MCF 10A (cell line): ENCODE results near the gene PNMA6E. TPM values are rescaled to one million over a fixed set of nuclear protein-coding genes. Genes with fewer than 3 reads are reported as not detected.
"Not testable (repeated sequence)": the region's sequence is repeated elsewhere in the genome, so short reads cannot be mapped to it uniquely, and the experiment has no call there.

Source experiments
- BruUV-seq: library from RNA; stranded (reverse); fragments of 400-500 nt; replicated peaks from 2 replicates; lab custom pipeline; 2021; lab: Mats Ljungman, UMichigan
- CTCF ChIA-PET: fragments of 300-600 bp; sonication (Branson Sonifier 250); formaldehyde crosslinking; extraction: SDS; loops from one replicate; lab custom pipeline; 2021; ENCODE audit warnings: antibody characterized with exemption, inconsistent platforms; lab: Yijun Ruan, JAX
- POLR2A ChIA-PET: fragments of 300-600, 350-650 bp; sonication (Branson Sonifier 250); formaldehyde crosslinking; extraction: SDS; loops from one replicate; lab custom pipeline; 2020; ENCODE audit warnings: antibody characterized with exemption, inconsistent platforms; lab: Yijun Ruan, JAX
- DNase-seq: peaks from one replicate; pipeline ENCODE4 v3.0.0-alpha.2; 2018; ENCODE audit not compliant: unreplicated experiment
- H3K27ac Mint-ChIP-seq: one replicate; pipeline ENCODE4 v1.8.0; 2022; ENCODE audit warnings: mild to moderate bottlenecking, low read depth, mixed read lengths; ENCODE audit not compliant: unreplicated experiment
- H3K27me3 Mint-ChIP-seq: one replicate; pipeline ENCODE4 v1.8.0; 2022; ENCODE audit warnings: mixed read lengths; ENCODE audit not compliant: insufficient read depth, unreplicated experiment
- H3K36me3 Mint-ChIP-seq: one replicate; pipeline ENCODE4 v1.8.0; 2022; ENCODE audit warnings: mild to moderate bottlenecking, moderate library complexity, mixed read lengths; ENCODE audit not compliant: insufficient read depth, unreplicated experiment
- H3K4me1 Mint-ChIP-seq: one replicate; pipeline ENCODE4 v1.8.0; 2022; ENCODE audit warnings: mixed read lengths; ENCODE audit not compliant: insufficient read depth, unreplicated experiment
- H3K4me3 Mint-ChIP-seq: one replicate; pipeline ENCODE4 v1.8.0; 2022; ENCODE audit warnings: mild to moderate bottlenecking, moderate library complexity, mixed read lengths; ENCODE audit not compliant: unreplicated experiment
- H3K9me3 Mint-ChIP-seq: one replicate; pipeline ENCODE4 v1.8.0; 2022; ENCODE audit warnings: mixed read lengths; ENCODE audit not compliant: unreplicated experiment
- intact Hi-C: fragments of 100-400 bp; cut with micrococcal nuclease; formaldehyde crosslinking; loops from 2 replicates; pipeline ENCODE4 v1.14.1; 2022
- total RNA-seq: library from RNA; stranded (reverse); gene quantifications from 2 replicates; pipeline ENCODE4 v1.2.3, GENCODE V29; 2022
- TF ChIP-seq, protein P1 (sequence below): fragments of 200-600 bp; IDR thresholded peaks from one replicate; pipeline ENCODE4 v1.8.0; 2022; ENCODE audit warnings: antibody characterized with exemption, mild to moderate bottlenecking; ENCODE audit not compliant: unreplicated experiment

PNMA6E gene
- total RNA-seq, 1 experiment from 2014 or later = not detected

DNA sequence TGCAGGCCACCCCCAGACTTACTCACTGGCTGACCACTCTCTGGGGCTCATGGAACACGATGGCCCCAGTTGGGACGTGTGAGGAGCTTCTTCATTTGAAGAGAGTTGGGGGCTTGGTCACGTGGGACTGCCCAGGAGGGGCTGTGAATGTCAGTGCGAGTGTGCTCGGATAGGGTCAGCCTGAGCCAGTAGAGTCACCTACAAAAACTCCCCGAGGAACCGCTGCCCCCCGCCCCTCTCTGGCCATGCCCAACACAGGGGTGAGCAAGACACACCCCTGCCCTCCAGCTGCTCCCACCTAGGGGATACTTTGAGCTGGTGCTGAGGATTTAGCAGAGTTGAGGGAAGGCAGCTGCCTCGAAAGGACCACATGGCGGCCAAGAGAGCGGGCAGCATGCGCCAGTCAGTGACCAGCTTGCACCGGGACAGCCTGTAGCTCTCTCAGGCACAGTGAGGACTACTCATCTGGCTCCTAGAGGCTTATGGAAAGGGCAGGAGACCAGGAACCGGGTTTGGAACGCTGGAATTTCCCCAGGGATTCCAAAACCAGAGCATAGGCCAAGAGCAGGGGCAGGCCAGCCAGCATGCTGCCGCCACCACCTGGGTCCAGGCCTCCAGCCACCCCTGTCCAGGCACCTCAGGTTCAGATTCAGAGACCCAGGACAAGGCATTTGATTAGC is 8.4 kb downstream of the PNMA6E start:
- CTCF ChIA-PET = interaction anchor here (0.6 to 1.3 kb wide), 2 partner anchors 20 to 91 kb away, joined by 3 read pairs; no protein-coding TSS in a partner anchor
- H3K4me3 Mint-ChIP-seq = no peak overlapping the region
- H3K27ac Mint-ChIP-seq = no peak overlapping the region
- no peak for DNase-seq
- POLR2A ChIA-PET = no interaction called here
- TF ChIP-seq, protein P1, sequence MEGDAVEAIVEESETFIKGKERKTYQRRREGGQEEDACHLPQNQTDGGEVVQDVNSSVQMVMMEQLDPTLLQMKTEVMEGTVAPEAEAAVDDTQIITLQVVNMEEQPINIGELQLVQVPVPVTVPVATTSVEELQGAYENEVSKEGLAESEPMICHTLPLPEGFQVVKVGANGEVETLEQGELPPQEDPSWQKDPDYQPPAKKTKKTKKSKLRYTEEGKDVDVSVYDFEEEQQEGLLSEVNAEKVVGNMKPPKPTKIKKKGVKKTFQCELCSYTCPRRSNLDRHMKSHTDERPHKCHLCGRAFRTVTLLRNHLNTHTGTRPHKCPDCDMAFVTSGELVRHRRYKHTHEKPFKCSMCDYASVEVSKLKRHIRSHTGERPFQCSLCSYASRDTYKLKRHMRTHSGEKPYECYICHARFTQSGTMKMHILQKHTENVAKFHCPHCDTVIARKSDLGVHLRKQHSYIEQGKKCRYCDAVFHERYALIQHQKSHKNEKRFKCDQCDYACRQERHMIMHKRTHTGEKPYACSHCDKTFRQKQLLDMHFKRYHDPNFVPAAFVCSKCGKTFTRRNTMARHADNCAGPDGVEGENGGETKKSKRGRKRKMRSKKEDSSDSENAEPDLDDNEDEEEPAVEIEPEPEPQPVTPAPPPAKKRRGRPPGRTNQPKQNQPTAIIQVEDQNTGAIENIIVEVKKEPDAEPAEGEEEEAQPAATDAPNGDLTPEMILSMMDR = no peak
- H3K36me3 Mint-ChIP-seq = no peaks in the 10 kb centered on the region
- no TSS peak for BruUV-seq
- no peaks in the 10 kb centered on the region for H3K9me3 Mint-ChIP-seq
- intact Hi-C loops = no loop called here
- no peaks in the 10 kb centered on the region for H3K4me1 Mint-ChIP-seq
- H3K27me3 Mint-ChIP-seq = no peaks in the 10 kb centered on the region

DNA sequence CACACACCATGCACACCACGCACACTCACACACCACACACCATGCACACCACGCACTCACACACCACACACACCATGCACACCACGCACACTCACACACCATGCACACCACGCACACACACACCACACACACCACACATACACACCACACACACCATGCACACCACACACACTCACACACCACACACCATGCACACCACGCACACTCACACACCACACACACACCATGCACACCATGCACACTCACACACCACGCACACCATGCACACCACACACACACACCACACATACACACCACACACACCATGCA is 11.7 kb downstream of the PNMA6E start:
- H3K36me3 Mint-ChIP-seq, H3K27ac Mint-ChIP-seq, CTCF ChIA-PET, intact Hi-C loops, H3K4me1 Mint-ChIP-seq, DNase-seq, BruUV-seq, POLR2A ChIA-PET, H3K27me3 Mint-ChIP-seq, H3K9me3 Mint-ChIP-seq, H3K4me3 Mint-ChIP-seq: not testable (repeated sequence)

DNA sequence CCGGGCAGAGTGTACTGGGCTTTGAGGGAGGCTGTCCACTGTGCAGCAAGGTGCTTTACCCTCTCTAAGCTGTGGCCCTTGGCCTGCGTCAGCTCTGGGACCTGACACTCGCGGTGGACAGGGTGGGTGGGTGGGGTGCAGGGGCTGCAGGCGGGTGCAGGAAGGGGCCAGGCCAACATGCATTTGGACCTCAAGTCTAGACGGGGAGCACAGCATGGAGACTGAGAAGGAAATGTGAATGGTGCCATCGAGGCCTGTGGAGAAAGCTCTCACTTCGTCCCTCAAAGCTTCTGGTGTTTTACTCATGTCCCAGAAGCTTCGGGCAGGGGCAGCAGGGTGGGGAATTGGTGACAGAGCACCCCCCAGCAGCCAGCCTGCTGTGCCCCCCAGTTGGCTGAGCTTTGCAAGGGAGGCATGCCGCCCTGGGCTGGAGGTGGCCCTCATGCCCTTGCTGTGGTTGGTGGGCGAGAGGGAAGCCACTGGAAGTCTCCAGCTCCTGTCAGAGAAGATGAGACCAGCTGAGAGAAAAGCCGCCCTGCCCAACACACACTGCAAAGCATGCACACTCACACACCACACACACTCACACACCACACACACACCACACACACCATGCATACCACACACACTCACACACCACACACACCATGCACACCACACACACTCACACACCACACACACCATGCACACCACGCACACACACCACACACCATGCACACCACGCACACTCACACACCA is 12.3 kb downstream of the PNMA6E start:
- Mint-ChIP-seq H3K4me1 (no peaks in the 10 kb centered on the region), H3K36me3 (no peaks in the 10 kb centered on the region), H3K27ac (no peak overlapping the region), H3K9me3 (no peaks in the 10 kb centered on the region), H3K27me3 (no peaks in the 10 kb centered on the region), H3K4me3 (no peak overlapping the region)
- CTCF ChIA-PET = no interaction called here
- intact Hi-C loops = no loop called here
- TF ChIP-seq, protein P1 = no peak
- POLR2A ChIA-PET = no interaction called here
- DNase-seq = no peak
- no TSS peak for BruUV-seq

DNA sequence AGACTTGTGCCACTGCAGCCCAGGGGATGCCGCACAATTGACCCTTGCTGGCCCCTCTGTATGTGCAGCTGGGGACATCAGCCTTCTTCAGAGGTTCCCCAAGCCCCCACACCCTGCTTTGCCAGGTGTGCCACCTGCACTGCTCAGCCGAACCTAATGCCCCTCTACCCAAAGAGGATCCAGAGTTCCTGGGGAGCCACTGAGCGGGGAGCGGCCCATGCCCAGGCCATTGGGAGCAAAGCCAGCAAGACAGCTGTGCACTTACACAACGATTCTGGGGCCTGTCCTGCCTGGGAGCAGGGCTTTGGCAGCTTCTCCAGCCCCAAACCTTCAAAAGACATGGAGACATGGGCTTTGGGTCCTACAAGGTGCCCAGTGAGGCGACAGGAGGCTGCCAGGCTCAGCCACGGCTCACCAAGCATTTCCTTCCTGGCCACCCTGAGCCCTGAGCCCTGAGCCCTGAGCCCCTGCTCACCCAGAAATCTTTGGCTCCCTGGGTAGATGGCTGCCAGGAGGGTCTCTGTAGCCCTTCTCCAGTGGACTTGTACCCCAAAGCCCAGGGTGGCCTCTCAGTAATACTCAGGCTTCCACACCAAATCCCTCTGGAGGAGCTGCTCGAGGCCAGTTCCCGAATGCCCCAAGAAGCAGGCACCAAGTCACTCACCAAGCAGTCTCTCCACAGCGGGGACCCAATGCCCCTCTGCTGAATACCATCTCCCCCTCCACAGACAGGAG is 13.0 kb downstream of the PNMA6E start:
- Mint-ChIP-seq H3K36me3 (no peaks in the 10 kb centered on the region), H3K27me3 (no peaks in the 10 kb centered on the region), H3K27ac (no peak overlapping the region), H3K4me1 (no peaks in the 10 kb centered on the region), H3K9me3 (no peaks in the 10 kb centered on the region), H3K4me3 (no peak overlapping the region)
- CTCF ChIA-PET = no interaction called here
- POLR2A ChIA-PET = no interaction called here
- intact Hi-C loops = no loop called here
- BruUV-seq = no TSS peak
- TF ChIP-seq, protein P1 = no peak
- no peak for DNase-seq
